Activated T-helper 1 cell treated with Interleukin-2 at 50 U/mL for 16 hours (primary cell): ENCODE measurements around the gene ZNF708.
"Not testable (repeated sequence)": the region's sequence is repeated elsewhere in the genome, so short reads cannot be mapped to it uniquely, and the experiment has no call there.

Experiments used
- DNase-seq: peaks from one replicate; pipeline ENCODE4 v3.0.0-alpha.2; 2020; ENCODE audit warnings: low read depth

ZNF708 gene

GRCh38 chr19:21328885-21329605 lies at the start of gene ZNF708:
Gene ZNF708 (minus strand): TSS chr19:21329410. CDS start chr19:21329212, 198 bp downstream.
- peak; percentile 48 for DNase-seq

GRCh38 chr19:21362291-21362690 lies 33.1 kb upstream of the ZNF708 start:
- no peak for DNase-seq

GRCh38 chr19:21358768-21359451 lies 29.7 kb upstream of the ZNF708 start, which contains the start of gene ZNF738:
Gene ZNF738 (plus strand): TSS chr19:21359000. CDS start chr19:21359141, 141 bp downstream.
- DNase-seq = peak; percentile 70

DNA sequence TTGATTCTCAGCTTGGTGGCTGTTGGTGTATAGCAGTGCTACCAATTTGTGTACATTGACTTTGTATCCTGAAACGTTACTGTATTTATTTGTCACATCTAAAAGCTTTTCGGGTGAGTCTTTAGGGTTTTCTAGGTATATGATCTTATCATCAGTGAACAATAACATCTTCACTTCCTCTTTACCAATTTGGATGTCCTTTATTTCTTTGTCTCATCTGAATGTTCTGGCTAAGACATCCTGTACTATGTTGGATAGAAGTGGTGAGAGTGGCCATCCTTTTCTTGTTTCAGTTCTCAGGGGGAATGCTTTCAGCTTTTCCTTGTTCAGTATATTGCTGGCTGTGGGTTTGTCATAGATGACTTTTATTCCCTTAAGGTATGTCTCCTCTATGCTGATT lies 23.6 kb upstream of the ZNF708 start:
- DNase-seq = no peak

DNA sequence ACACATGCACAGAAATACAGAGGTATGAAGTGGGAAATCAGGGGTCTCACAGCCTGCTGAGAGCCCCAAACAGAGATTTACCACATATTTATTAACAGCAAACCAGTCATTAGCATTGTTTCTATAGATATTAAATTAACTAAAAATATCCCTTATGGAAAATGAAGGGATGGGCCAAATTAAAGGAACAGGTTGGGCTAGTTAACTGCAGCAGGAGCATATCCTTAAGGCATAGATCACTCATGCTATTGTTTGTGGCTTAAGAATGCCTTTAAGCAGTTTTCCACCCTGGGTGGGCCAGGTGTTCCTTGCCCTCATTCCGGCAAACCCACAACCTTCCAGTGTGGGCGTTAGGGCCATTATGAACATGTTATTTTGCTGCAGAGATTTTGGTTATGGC lies 15.6 kb upstream of the ZNF708 start:
- DNase-seq = not testable (repeated sequence)

DNA sequence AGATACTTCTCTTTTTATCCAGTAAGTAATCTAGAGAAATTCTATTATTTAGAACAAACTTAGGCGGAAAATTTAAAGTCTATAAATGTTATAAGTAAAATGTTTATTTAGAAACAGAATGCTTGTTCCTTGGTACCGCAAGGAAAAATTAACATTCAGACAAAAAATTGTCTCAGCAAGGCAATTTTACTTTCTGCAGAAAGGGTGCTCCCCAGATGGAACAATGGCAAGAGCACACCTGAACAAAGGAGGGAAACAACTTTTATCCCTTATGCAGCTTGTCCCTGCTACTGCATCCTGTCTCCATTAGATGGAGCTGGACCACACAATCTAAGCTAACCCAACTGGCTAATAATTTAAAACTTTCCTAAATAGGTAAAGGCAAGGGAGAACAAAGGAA lies 6.5 kb upstream of the ZNF708 start:
- no peak for DNase-seq

DNA sequence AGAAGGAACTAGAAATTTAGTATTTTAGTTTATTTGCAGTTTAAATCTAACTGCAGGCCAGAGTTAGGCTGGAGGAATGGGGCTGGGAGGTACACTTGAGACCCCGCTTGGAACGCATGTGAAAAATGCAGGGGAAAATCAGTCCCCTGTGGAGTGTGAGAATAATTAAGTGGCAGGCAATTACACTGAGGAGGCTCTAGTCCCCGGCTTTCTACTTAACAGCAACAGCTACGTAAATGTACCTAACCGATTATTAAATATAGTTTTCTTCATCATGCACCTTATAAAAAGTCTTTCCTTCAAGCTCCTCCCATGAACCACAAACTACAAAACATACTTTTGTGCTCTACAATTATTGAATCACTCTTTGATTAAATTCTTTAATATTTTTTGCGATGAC lies 804 bp downstream of the ZNF708 start:
- DNase-seq = no peak

DNA sequence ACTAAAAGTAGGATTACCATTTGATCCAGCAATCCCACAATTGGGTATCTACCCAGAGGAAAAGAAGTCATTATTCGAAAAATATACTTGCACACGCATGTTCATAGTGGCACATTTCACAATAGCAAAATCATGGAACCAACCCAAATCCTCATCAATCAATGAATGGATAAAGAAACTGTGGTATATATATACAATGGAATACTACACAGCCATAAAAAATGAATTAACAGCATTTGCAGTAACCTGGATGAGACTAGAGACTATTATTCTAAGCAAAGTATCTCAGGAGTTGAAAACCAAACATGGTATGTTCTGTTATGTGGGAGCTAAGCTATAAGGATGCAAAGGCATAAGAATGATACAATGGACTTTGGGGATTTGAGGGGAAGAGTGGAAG lies 3.0 kb downstream of the ZNF708 start:
- no peak for DNase-seq

- DNase-seq = no peak
These were observed 6.2 kb downstream of the ZNF708 start for GRCh38 chr19:21323000-21323399.

- no peak for DNase-seq
These were observed 6.7 kb downstream of the ZNF708 start for GRCh38 chr19:21322528-21322927.

- DNase-seq = no peak
These were observed 7.2 kb downstream of the ZNF708 start for GRCh38 chr19:21321996-21322395.

DNA sequence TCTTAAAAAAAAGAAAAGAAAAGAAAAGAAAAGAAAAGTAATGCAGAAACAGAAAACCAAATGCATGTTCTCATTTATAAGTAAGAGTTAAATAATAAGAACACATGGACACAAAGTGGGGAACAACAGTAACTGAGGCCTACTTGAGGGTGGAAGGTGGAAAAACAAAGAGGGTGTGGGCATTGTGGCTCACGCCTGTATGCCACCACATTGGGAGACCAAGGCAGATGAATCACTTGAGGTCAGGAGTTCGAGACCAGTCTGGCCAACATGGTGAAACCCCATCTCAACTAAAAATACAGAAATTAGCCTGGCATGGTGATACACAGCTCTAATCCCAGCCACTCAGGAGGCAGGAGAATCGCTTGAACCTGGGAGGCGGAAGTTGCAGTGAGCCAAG lies 8.1 kb downstream of the ZNF708 start:
- DNase-seq = no peak

GRCh38 chr19:21317821-21318220 lies 11.4 kb downstream of the ZNF708 start:
- no peak for DNase-seq

DNA sequence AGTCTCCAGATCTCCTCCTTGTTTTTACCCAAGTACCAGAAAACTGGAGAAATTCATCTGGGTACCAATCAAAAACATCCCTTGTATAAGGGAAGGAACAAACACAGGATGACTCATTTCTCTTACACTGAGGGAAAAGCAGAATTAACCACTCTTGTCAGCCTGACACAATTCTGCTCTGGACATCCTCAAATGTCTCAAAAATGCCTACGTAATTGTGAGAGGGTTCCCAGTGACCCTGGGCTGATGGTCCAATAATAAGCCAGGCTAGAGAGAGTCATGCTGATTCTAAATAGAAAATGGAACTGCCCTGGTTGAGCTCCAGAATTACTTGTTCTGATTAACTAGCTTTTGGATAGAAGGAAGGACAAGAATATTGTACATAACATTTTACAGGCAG lies 14.5 kb downstream of the ZNF708 start:
- DNase-seq = no peak

GRCh38 chr19:21312807-21313206 lies 16.4 kb downstream of the ZNF708 start:
- not testable (repeated sequence) for DNase-seq

- no peak for DNase-seq
These were observed 20.4 kb downstream of the ZNF708 start for GRCh38 chr19:21308773-21309172.

DNA sequence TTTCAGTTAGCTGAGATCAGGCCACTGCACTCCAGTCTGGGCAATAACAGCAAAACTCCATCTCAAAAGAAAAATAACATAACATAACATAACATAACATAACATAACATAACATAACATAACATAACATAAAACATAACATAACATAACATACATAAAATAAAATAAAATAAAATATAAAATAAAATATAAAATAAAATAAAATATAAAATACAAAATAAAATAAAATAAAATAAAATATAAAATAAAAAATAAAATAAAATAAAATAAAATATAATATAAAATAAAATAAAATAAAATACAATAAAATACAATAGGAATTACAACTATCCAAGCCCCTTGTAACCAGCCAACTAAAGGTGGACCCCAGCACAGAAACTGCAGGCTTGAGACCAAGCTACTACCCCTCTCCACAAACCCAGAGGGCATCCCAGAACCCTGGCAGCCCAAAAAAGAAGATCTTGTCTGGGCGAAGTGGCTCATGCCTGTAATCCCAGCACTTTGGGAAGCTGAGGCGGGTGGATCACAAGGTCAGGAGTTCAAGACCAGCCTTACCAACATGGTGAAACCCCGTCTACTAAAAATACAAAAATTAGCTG lies 22.2 kb downstream of the ZNF708 start:
- not testable (repeated sequence) for DNase-seq

GRCh38 chr19:21293768-21294167 lies 35.4 kb downstream of the ZNF708 start:
- DNase-seq = not testable (repeated sequence)

GRCh38 chr19:21269813-21270212 lies 59.4 kb downstream of the ZNF708 start:
- DNase-seq = no peak

GRCh38 chr19:21264891-21265290 lies 64.3 kb downstream of the ZNF708 start:
- no peak for DNase-seq

GRCh38 chr19:21264416-21264815 lies 64.8 kb downstream of the ZNF708 start:
- DNase-seq = no peak

GRCh38 chr19:21260848-21261381 lies 68.3 kb downstream of the ZNF708 start:
- DNase-seq = not testable (repeated sequence)
